Mucosa of stomach (tissue), 1 donor: ENCODE measurements around the gene LRRC61.
"Not testable (repeated sequence)": the region's sequence is repeated elsewhere in the genome, so short reads cannot be mapped to it uniquely, and the experiment has no call there.

ENCODE experiments used
- H3K27me3 ChIP-seq: one replicate; pipeline ENCODE4 v1.7.0; 2013; ENCODE audit warnings: mild to moderate bottlenecking, low read length; ENCODE audit not compliant: control insufficient read depth, insufficient read depth
- H3K36me3 ChIP-seq: one replicate; pipeline ENCODE4 v1.7.0; 2013; ENCODE audit warnings: low read length; ENCODE audit not compliant: control insufficient read depth, insufficient read depth
- H3K4me1 ChIP-seq: one replicate; pipeline ENCODE4 v1.7.0; 2013; ENCODE audit warnings: mild to moderate bottlenecking, low read length; ENCODE audit not compliant: control insufficient read depth, insufficient read depth
- H3K4me3 ChIP-seq: one replicate; pipeline ENCODE4 v1.7.0; 2013; ENCODE audit warnings: low read length
- H3K9ac ChIP-seq: one replicate; pipeline ENCODE4 v1.7.0; 2013; ENCODE audit warnings: mild to moderate bottlenecking, low read length, moderate library complexity
- H3K9me3 ChIP-seq: one replicate; pipeline ENCODE4 v1.7.0; 2013; ENCODE audit warnings: mild to moderate bottlenecking, low read length, moderate library complexity; ENCODE audit not compliant: control insufficient read depth
- donor health status: Pancreatic carcinoma.

The LRRC61 gene, protein sequence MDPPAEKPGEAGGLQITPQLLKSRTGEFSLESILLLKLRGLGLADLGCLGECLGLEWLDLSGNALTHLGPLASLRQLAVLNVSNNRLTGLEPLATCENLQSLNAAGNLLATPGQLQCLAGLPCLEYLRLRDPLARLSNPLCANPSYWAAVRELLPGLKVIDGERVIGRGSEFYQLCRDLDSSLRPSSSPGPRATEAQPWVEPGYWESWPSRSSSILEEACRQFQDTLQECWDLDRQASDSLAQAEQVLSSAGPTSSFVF

DNA sequence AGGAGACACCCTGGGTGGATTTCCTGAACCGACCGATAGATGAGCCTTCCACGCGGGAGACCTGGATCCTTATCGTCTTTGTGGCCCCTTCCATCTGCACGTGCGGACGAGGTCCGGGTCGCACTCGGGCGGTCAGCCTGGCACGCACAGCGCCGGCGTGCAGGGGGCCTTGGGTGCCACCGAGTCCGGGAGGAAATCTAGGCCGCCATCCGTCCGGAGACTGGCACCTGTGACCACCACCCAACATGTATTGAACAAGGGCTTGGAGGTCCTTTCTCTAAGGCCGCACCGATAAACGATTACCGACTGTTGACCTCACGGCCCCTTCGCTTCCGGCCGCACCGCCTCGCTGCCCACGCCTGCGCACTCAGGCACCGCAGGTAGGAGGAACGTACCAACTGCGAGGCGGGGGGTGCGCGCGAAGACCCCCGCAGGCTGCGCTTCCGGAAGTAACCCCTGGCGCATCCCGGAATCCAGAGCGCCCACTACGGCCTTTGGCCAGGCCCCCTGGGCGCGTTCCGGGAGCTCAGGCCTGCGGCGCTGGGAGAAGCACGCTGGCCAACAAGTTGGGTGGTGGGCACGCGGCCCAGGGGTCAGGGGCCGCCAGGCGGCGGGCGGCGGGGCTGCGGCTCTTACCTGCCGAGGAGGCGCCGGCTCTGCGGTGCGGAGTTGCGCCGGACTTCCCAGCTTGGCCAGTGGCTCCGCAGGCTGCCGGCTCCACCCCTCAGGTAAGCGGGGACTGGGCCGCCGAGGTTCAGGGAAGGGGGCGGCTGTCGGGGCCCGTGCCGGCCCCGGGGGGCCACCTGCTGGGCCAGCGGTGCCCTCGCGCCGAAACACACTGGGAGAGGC, at the start of gene LRRC61, which contains the start of gene ACTR3C:
Gene LRRC61 (plus strand): TSS at position 523 of the 849 bp plus-strand sequence. CDS start 13,507 bp downstream, outside the sequence.
Gene ACTR3C (minus strand): TSS at position 713 of the 849 bp plus-strand sequence. CDS start 28,249 bp downstream, outside the sequence.
- no peaks in the 10 kb centered on the region for H3K36me3 ChIP-seq
- no peaks in the 10 kb centered on the region for H3K27me3 ChIP-seq
- peaks cover 25% of the 10 kb centered on the region for H3K4me1 ChIP-seq
- peak within 1 kb of the TSS; percentile 95 for H3K9ac ChIP-seq
- H3K9me3 ChIP-seq, result no peaks in the 10 kb centered on the region
- H3K4me3 ChIP-seq, result peak within 1 kb of the TSS; percentile 82

DNA sequence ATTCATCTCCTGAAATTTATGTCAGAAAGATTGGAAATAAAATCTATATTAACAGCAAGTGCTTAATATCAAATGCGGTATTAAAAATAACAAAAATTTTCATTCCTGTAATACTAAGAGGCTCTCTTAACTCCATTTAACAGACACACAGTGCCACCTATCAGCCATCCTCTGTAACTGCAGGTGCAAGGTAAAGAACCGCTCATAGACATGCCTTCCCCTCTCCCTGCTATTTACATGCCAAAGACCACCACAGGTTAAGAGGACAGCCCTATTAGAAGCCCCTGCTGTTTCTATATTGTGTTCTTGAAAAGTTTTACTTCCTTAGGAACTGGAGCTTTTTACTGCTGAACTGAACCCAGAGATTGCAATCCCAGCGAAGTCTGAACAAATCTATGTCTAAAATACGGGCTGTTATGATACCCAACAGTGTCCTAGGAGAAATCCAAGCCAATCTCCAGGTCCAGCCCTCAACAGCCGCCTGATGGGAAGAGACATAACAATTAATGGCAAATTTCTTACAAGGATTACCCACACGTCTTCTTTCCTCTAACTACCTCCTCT, 46.9 kb upstream of the LRRC61 start:
- not testable (repeated sequence) for H3K4me3 ChIP-seq, H3K9me3 ChIP-seq, H3K27me3 ChIP-seq, H3K9ac ChIP-seq, H3K36me3 ChIP-seq, H3K4me1 ChIP-seq

DNA sequence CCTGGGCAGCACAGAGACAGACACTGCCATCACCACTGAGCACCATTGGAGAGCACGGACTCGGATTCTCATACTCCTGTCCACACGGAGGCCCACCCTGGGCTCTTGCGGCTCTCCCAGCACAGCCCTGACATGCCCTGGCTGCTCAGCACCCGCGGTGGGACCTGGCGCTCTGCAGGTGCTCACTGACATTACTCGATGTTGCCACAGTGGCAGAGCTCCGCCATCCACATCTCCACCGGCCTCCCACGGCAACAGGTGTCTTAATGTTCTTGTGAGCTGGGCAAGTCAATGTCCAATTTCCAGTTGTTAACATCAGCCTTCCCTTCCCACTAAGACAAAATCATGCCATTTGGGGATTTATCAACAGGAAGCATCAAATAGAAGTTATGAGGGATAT, 44.8 kb upstream of the LRRC61 start:
- H3K36me3 ChIP-seq, H3K9me3 ChIP-seq, H3K4me3 ChIP-seq, H3K27me3 ChIP-seq, H3K9ac ChIP-seq, H3K4me1 ChIP-seq: not testable (repeated sequence)

DNA sequence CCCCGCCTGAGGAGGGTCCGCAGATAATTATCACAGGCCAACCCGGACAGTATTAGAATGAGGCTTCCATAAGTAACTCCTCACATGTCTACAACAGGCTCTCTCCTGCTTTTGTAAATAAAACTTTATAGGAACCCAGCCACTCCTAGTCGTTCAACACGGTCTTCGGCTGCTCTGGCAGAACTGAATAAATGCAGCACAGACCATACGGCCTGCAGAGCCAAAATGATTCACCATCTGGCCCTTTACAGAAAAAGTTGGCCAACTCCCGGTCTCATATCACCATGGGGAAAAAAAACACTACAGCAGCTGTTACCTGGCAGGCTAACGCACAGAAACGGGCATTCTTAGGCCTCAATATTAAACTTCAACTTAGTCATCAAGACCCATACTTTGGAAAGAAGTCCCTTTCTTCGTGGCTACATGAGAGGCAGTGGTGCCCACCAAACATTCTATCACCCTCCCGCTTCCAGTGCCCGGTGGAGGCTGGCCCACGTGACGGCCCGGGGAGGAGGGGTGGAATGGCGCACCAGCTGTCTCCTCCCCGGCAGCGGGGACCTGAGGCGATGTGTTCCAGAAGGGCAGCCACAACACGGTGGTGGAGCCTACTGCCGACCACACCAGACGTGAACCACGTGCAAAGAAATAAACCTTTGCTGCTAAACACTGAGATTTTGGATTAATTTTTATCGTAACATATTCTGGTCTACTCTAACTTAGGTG, 41.3 kb upstream of the LRRC61 start:
- H3K27me3 ChIP-seq, H3K36me3 ChIP-seq, H3K4me1 ChIP-seq, H3K9ac ChIP-seq, H3K4me3 ChIP-seq, H3K9me3 ChIP-seq: not testable (repeated sequence)

DNA sequence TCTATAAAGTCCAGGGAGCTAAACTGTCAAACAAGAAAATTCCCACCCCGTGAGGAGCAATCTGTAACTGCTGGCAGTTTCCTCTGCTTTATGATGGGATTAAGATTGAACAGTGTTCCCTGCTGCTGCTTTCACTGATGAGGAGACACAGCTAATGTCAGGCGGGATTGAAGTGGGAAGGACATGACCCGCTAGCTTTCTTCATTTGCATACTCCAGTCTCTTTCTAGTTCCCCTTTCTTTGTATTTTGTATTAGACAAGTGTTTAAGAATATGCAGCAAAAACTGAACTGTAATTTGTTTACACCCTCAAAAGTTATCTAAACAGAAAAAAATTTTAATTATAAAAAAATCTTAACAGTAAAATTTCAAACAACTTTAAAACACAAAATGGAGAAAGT, 40.0 kb upstream of the LRRC61 start:
- not testable (repeated sequence) for H3K9me3 ChIP-seq, H3K36me3 ChIP-seq, H3K4me1 ChIP-seq, H3K27me3 ChIP-seq, H3K9ac ChIP-seq, H3K4me3 ChIP-seq

DNA sequence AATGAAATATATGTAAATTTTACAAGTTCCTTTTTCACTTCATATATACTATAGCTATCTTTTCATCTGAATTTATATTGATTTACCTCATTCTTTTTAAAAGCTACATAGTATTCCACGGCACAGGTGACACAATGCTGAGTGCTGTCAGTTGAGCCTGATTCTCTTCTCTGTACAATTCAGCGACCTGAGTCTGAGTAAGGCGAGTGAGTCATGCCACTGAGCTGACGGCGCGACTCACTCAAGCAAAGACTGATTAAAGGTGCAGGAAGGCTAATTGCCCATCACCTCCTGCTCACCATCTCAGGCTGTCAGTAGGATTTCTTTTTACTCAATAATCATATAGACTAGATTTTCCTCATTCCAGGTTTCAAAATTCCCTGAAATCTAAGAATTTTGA, 39.5 kb upstream of the LRRC61 start:
- H3K36me3 ChIP-seq, H3K27me3 ChIP-seq, H3K4me3 ChIP-seq, H3K9me3 ChIP-seq, H3K9ac ChIP-seq, H3K4me1 ChIP-seq: not testable (repeated sequence)

DNA sequence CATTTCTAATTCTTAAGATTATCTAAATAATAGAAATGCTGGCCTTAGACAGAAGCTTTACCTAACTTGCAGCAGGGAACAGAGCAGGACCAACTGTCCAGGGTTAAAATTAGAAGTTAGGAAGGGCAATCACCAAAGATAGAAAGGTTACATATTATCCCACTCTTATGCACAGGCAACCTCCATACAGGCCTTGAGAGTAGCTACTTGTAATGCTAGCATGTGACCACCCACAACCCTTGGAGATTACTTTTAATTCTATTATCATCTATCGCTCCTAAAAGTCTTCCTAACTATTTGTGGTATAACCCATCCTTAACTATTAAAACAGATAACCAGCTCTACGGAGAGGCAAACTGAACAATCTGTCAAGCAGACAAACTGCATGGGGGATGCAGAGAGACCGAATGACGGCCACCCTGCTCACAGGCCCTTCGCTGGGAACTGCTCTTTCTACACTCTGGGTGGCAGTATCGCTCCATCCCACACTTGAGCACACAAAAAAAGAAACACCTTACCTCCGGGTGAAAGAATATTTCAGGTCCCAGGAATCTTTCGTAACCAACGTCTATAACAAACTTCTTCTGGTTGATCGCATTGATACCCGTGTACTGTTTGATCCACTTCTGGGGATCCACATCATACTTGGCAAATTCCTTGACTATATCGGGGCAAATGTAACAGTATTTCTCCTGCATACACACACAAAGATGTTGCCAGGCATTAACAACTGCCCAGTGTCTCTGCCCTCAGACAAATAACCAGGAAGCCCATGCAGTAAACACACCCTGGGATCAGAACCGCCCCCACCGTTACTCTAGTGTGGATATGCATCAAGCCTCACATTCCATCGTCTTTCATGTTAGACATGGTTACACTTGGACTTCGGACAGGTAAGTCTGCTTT, 37.1 kb upstream of the LRRC61 start:
- H3K36me3 ChIP-seq, H3K4me3 ChIP-seq, H3K9me3 ChIP-seq, H3K4me1 ChIP-seq, H3K9ac ChIP-seq, H3K27me3 ChIP-seq: not testable (repeated sequence)

DNA sequence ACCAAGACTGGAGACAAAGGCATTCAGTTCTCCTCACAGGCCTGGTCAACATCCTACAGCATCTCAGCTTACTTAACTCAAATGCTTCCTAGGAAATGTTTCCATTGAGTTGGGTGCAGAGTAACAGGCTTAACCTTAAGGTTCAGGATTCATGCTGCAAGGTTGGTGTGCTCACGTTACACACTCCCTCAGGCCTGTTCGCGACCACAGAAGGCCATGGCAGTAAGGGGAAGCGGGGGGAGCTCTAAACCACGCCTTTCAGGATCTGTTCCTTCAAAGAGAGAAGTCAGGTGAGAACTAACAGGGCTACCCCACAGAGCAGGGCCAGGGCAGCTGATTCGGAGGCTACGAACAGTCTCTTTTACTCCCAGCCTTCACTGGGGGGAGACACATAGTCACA, 35.3 kb upstream of the LRRC61 start:
- not testable (repeated sequence) for H3K36me3 ChIP-seq, H3K4me1 ChIP-seq, H3K9me3 ChIP-seq, H3K4me3 ChIP-seq, H3K27me3 ChIP-seq, H3K9ac ChIP-seq

DNA sequence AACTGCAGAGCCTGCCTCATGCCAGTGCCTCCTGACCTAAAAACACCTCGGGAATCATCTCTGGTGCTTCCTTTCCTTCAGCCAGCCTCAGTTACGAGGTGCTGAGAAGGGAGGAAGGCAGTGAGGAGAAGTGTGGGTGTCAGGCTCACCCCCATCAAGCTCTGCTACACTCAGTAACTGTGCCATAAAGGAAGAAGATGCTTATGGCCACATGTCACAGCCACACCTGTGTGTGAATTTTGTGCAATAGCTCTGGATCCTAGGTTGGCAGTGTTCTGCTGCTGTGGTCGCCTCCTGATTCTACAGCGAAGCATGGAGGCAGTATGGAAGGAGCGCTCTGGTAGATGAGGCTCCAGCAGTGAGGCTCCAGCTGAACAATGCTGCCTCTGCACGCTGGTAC, 34.3 kb upstream of the LRRC61 start:
- not testable (repeated sequence) for H3K4me1 ChIP-seq, H3K27me3 ChIP-seq, H3K9me3 ChIP-seq, H3K36me3 ChIP-seq, H3K9ac ChIP-seq, H3K4me3 ChIP-seq

DNA sequence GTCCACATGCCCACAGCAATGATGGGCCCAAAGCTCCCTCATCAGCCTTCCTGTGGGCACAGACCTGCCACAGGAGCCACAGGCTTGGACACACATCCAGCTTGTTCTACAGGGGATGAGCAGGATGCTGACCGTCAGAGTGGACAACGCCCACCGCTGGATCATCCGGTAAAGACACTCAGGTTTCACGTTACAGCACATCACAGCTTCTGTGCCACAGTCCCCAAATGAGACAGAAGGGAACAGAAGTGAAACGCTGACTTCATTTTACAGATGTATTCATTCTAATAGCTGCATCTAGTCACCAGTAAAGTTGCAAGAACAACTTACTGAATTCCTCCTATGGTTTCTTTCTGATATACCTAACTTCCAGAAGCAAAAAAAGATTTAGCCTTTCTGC, 32.8 kb upstream of the LRRC61 start:
- H3K27me3 ChIP-seq, H3K9ac ChIP-seq, H3K4me1 ChIP-seq, H3K4me3 ChIP-seq, H3K9me3 ChIP-seq, H3K36me3 ChIP-seq: not testable (repeated sequence)

DNA sequence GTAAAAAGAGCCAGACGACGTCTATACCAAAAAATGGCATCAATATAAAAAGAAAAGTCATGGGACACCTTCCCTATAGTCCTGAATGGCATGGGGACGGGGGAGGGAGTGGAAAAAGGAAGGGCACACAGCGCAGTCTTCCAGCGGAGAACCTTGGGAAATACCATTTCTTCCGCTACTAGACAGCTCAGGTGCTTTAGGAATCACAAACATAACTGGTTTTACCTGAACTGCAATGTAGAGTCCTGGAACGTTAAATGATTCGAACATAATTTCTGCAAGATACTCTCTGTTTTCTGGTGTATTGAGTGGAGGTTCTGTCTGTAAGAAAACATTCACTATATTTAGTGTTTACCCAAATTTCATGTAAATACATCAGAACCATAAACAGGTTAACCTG, 28.1 kb upstream of the LRRC61 start:
- not testable (repeated sequence) for H3K36me3 ChIP-seq

More for the DNA sequence above, 28.1 kb upstream of the LRRC61 start:
- not testable (repeated sequence) for H3K4me1 ChIP-seq, H3K27me3 ChIP-seq, H3K9me3 ChIP-seq, H3K4me3 ChIP-seq, H3K9ac ChIP-seq
